Small intestine (tissue), 7 donors: ENCODE measurements around the gene CBR1. TPM values are rescaled to one million over a fixed set of nuclear protein-coding genes. Genes with fewer than 3 reads are reported as not detected.

Experiments used
- DNase-seq, 2 donors: peaks; one replicate each; pipeline versions ENCODE4 v3.0.0 to v3.0.0-alpha.2; 2013
- FAIRE-seq: peaks from 2 replicates; lab custom pipeline; 2012; peaks lifted over from hg19 to GRCh38; lab: Jason Lieb, UNC
- H3K27ac ChIP-seq, 3 donors: one replicate each; pipeline ENCODE4 v1.5.1; 2013; ENCODE audit warnings: low read length in 2 of 3, mild to moderate bottlenecking in 2 of 3, control low read depth in 1 of 3, inconsistent platforms in 1 of 3, low read depth in 1 of 3, moderate library complexity in 1 of 3
- H3K27me3 ChIP-seq, 3 donors: one replicate each; pipeline ENCODE4 v1.6.1; 2013; ENCODE audit warnings: low read length in 3 of 3, inconsistent platforms in 1 of 3; ENCODE audit not compliant: control insufficient read depth in 3 of 3, insufficient read depth in 3 of 3
- H3K36me3 ChIP-seq, 3 donors: one replicate each; pipeline ENCODE4 v1.6.1; 2013; ENCODE audit warnings: low read length in 3 of 3, inconsistent platforms in 1 of 3, low read depth in 1 of 3, mild to moderate bottlenecking in 1 of 3, moderate library complexity in 1 of 3; ENCODE audit not compliant: control insufficient read depth in 3 of 3, insufficient read depth in 2 of 3
- H3K4me1 ChIP-seq, 3 donors: one replicate each; pipeline ENCODE4 v1.6.1; 2013; ENCODE audit warnings: low read length in 2 of 3, inconsistent platforms in 1 of 3, low read depth in 1 of 3, mild to moderate bottlenecking in 1 of 3, moderate library complexity in 1 of 3; ENCODE audit not compliant: control insufficient read depth in 3 of 3, insufficient read depth in 2 of 3
- H3K4me3 ChIP-seq, 3 donors: one replicate each; pipeline ENCODE4 v1.5.1; 2013; ENCODE audit warnings: low read length in 3 of 3, control low read depth in 1 of 3, inconsistent platforms in 1 of 3, low read depth in 1 of 3, mild to moderate bottlenecking in 1 of 3, moderate library complexity in 1 of 3
- H3K9me3 ChIP-seq, 2 donors: one replicate each; pipeline ENCODE4 v1.6.1; 2013; ENCODE audit warnings: low read depth in 1 of 2, low read length in 1 of 2; ENCODE audit not compliant: control insufficient read depth in 2 of 2, insufficient read depth in 1 of 2
- WGBS, 3 donors: extraction: QIAGEN DNeasy Blood & Tissue Kit; methylation state at CpG; one replicate each; pipeline ENCODE4 v1.1.7; 2013; 5-methylcytosine and 5-hydroxymethylcytosine counted together
- polyA plus RNA-seq, 4 donors: library from polyadenylated mRNA; stranded (reverse) in 3 of 4; unstranded in 1 of 4; fragments of 200-250 nt in 3 of 4; fragments of 120-200 nt in 1 of 4; gene quantifications; one replicate each; pipeline versions ENCODE4 v1.2.1 to v1.2.3, GENCODE V29; 2013
- donor health status: healthy with polysubstance abuse.
- donor health status: control.
- donor health status: control.
- donor health status: Bipolar disorder and iron deficiency.
- donor health status: healthy.

Gene CBR1
- polyA plus RNA-seq, 4 donors: 60.5 to 1,932 (median 958) TPM

- WGBS, 3 donors: 75 to 95% (median 89%) methylated on average over 7 of the region's 7 CpGs
These were observed 50.6 kb downstream of the CBR1 start for GRCh38 chr21:36120304-36120888.

More at GRCh38 chr21:36120304-36120888, 50.6 kb downstream of the CBR1 start:
- Histone ChIP-seq H3K4me1 (no peaks in the 10 kb centered on the region), H3K27ac (peak overlapping the region in 1 of 3 donors; percentile 32), H3K4me3 (no peak overlapping the region), H3K27me3 (peaks cover 0 to 1% (median 0%) of the 10 kb centered on the region in 3 donors), H3K9me3 (no peaks in the 10 kb centered on the region), H3K36me3 (no peaks in the 10 kb centered on the region)
- DNase-seq (no peak), FAIRE-seq (no peak)

Other genes starting within 250 kb of the CBR1 start
- 10 to 100 TPM in 3 of 4 donors, 1 to 10 TPM in 1; 8.9 to 20.6 (median 15.1) TPM for gene SETD4, start 9.5 kb upstream of the CBR1 start, polyA plus RNA-seq
- gene CBR3, start 65.1 kb downstream of the CBR1 start, polyA plus RNA-seq: 1 to 10 TPM in 2 of 4 donors, under 1 TPM in 2; 0.54 to 9.0 (median 0.87) TPM
- 10 to 100 TPM in 3 of 4 donors, 1 to 10 TPM in 1; 8.4 to 19.1 (median 11.9) TPM for gene DOP1B, start 86.8 kb downstream of the CBR1 start, polyA plus RNA-seq